Stimulated activated CD4-positive, alpha-beta T cell treated with anti-CD3 and anti-CD28 coated beads, Interleukin-4, amount 100 ng/mL, for 1 hour (primary cell): ENCODE measurements around the gene SGO2.
"Not testable (repeated sequence)": the region's sequence is repeated elsewhere in the genome, so short reads cannot be mapped to it uniquely, and the experiment has no call there.

Experiments used
- DNase-seq: peaks from one replicate; pipeline ENCODE4 v3.0.0-alpha.2; 2020

The SGO2 gene

GRCh38 chr2:200624026-200624425 is 98.0 kb downstream of the SGO2 start:
- no peak for DNase-seq

- no peak for DNase-seq
Observed at GRCh38 chr2:200624658-200625057, 98.7 kb downstream of the SGO2 start.

DNA sequence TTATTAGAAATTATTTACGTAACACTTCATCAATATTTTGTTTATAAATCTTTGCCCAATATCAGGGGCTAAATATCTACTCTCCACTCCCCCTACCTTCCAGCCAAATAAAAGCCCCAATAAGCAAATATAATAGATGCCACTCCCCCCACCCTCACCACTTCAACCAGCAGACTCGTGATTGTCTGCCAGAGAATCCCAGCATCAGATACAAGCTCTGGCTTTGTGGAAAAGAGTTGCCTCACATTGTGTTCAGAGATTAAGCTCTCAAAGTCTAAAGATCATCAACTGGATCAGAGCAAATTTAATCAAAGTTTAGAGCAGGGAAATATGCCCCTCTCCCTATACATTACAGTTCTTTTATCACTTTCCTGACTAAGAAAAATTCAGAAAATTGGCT is 99.3 kb downstream of the SGO2 start:
- no peak for DNase-seq

DNA sequence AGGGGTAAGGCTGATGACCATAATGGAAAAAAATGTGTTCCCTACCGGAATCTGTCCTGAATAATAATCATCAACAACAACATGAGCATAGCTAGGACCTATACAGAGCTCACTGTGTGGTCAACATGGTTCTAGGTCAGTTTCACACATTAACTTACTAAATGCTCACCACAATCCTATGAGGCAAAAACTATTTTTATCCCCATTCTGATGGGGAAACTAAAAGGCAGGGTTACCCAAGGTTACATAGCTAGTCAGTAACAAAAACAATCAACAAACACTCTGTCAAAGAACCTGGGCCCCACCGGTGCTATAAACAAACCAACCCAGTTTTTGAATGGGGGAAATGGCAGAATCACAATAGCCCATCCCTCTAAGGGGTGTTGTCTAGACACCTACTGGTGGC is 100.0 kb downstream of the SGO2 start:
- DNase-seq: no peak

- no peak for DNase-seq
Observed at GRCh38 chr2:200627110-200627770, 101.2 kb downstream of the SGO2 start.

DNA sequence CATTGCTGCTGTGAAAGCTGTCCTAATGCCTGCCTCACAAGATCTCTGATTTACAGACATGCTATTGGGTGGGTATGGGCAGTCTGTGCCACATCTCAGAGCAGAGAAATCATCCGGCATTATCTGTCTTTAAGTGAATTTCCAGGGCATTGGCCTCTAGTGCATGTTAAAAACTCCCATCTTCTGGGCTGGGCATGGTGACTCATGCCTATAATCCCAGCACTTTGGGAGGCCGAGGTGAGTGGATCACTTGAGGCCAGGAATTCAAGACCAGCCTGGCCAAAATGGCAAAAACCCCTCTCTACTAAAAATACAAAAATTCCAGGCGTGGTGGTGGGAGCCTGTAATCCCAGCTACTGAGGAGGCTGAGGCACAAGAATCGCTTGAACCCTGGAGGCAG is 102.5 kb downstream of the SGO2 start:
- DNase-seq: not testable (repeated sequence)

DNA sequence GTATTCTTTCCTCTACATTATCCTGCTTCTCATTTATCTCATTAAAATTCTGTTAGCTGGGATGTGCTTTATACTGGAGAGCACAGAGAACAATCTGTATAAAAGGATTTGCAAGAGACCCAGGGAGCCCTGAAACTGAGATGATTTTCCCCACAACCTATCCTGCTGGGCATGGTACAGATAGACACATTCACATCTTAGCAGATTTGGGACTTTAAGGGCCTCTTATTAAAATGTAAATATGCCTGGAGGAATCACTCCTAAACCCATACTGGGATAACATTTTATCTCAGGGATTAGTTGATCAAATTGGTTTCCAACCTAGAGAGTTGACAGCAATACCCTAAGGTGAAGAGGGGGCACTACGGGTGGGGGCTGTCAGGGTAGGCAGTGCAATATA is 105.3 kb downstream of the SGO2 start:
- no peak for DNase-seq
